ENCODE data around the gene TINCR. TPM values are rescaled to one million over a fixed set of nuclear protein-coding genes. Genes with fewer than 3 reads are reported as not detected.
"Not testable (repeated sequence)": the region's sequence is repeated elsewhere in the genome, so short reads cannot be mapped to it uniquely, and the experiment has no call there.

Gene TINCR
- total RNA-seq, 1 donor from 2014 or later: 0.75 TPM

- no peaks in the 10 kb centered on the region for H3K4me1 Mint-ChIP-seq (ENCODE audit: low read depth)
- no peak overlapping the region for H3K27ac Mint-ChIP-seq
- H3K36me3 Mint-ChIP-seq (ENCODE audit: low read depth): peaks cover 4% of the 10 kb centered on the region
- peaks cover 4% of the 10 kb centered on the region for H3K27me3 Mint-ChIP-seq (ENCODE audit: insufficient read depth)
- DNase-seq (ENCODE audit: low spot score): no peak
- no peak overlapping the region for H3K4me3 Mint-ChIP-seq
- intact Hi-C loops (cut with micrococcal nuclease): no loop called here
- peaks cover 19% of the 10 kb centered on the region for H3K9me3 Mint-ChIP-seq
Measured at GRCh38 chr19:5537870-5538269, 29.9 kb downstream of the TINCR start.

GRCh38 chr19:5536982-5537579, 30.7 kb downstream of the TINCR start:
- H3K4me3 Mint-ChIP-seq; H3K27me3 Mint-ChIP-seq (ENCODE audit: insufficient read depth); H3K36me3 Mint-ChIP-seq (ENCODE audit: low read depth); DNase-seq (ENCODE audit: low spot score); H3K4me1 Mint-ChIP-seq (ENCODE audit: low read depth); H3K27ac Mint-ChIP-seq; intact Hi-C loops (cut with micrococcal nuclease): not testable (repeated sequence)
- peaks cover 19% of the 10 kb centered on the region for H3K9me3 Mint-ChIP-seq

- Mint-ChIP-seq H3K27ac (no peak overlapping the region), H3K36me3 (ENCODE audit: low read depth) (peaks cover 4% of the 10 kb centered on the region), H3K27me3 (ENCODE audit: insufficient read depth) (peaks cover 4% of the 10 kb centered on the region), H3K9me3 (peaks cover 19% of the 10 kb centered on the region), H3K4me1 (ENCODE audit: low read depth) (no peaks in the 10 kb centered on the region), H3K4me3 (no peak overlapping the region)
- intact Hi-C loops (cut with micrococcal nuclease): no loop called here
- DNase-seq (ENCODE audit: low spot score): no peak
Measured at GRCh38 chr19:5536337-5536894, 31.3 kb downstream of the TINCR start.

GRCh38 chr19:5534787-5535586, 32.8 kb downstream of the TINCR start:
- intact Hi-C loops (cut with micrococcal nuclease): no loop called here
- Mint-ChIP-seq H3K27me3 (ENCODE audit: insufficient read depth) (peaks cover 4% of the 10 kb centered on the region), H3K9me3 (peaks cover 19% of the 10 kb centered on the region), H3K36me3 (ENCODE audit: low read depth) (peaks cover 4% of the 10 kb centered on the region), H3K4me3 (no peak overlapping the region), H3K27ac (no peak overlapping the region), H3K4me1 (ENCODE audit: low read depth) (no peaks in the 10 kb centered on the region)
- no peak for DNase-seq (ENCODE audit: low spot score)

- Mint-ChIP-seq H3K27ac (no peak overlapping the region), H3K9me3 (peaks cover 19% of the 10 kb centered on the region), H3K4me1 (ENCODE audit: low read depth) (no peaks in the 10 kb centered on the region), H3K4me3 (no peak overlapping the region), H3K36me3 (ENCODE audit: low read depth) (peaks cover 4% of the 10 kb centered on the region), H3K27me3 (ENCODE audit: insufficient read depth) (peaks cover 4% of the 10 kb centered on the region)
- intact Hi-C loops (cut with micrococcal nuclease): no loop called here
- no peak for DNase-seq (ENCODE audit: low spot score)
Measured at GRCh38 chr19:5533257-5533656, 34.5 kb downstream of the TINCR start.

GRCh38 chr19:5530701-5531100, 37.1 kb downstream of the TINCR start:
- Mint-ChIP-seq H3K27ac (no peak overlapping the region), H3K9me3 (peaks cover 14% of the 10 kb centered on the region), H3K27me3 (ENCODE audit: insufficient read depth) (peaks cover 2% of the 10 kb centered on the region), H3K36me3 (ENCODE audit: low read depth) (peaks cover 2% of the 10 kb centered on the region), H3K4me1 (ENCODE audit: low read depth) (no peaks in the 10 kb centered on the region), H3K4me3 (no peak overlapping the region)
- intact Hi-C loops (cut with micrococcal nuclease): no loop called here
- DNase-seq (ENCODE audit: low spot score): no peak

- intact Hi-C loops (cut with micrococcal nuclease): no loop called here
- no peaks in the 10 kb centered on the region for H3K36me3 Mint-ChIP-seq (ENCODE audit: low read depth)
- peaks cover 1% of the 10 kb centered on the region for H3K27me3 Mint-ChIP-seq (ENCODE audit: insufficient read depth)
- H3K27ac Mint-ChIP-seq: no peak overlapping the region
- peaks cover 6% of the 10 kb centered on the region for H3K9me3 Mint-ChIP-seq
- DNase-seq (ENCODE audit: low spot score): no peak
- H3K4me3 Mint-ChIP-seq: no peak overlapping the region
- H3K4me1 Mint-ChIP-seq (ENCODE audit: low read depth): no peaks in the 10 kb centered on the region
Measured at GRCh38 chr19:5526691-5527090, 41.1 kb downstream of the TINCR start.

GRCh38 chr19:5524081-5524480, 43.7 kb downstream of the TINCR start:
- no peak for DNase-seq (ENCODE audit: low spot score)
- Mint-ChIP-seq H3K4me1 (ENCODE audit: low read depth) (no peaks in the 10 kb centered on the region), H3K9me3 (peaks cover 11% of the 10 kb centered on the region), H3K27me3 (ENCODE audit: insufficient read depth) (peaks cover 1% of the 10 kb centered on the region), H3K27ac (no peak overlapping the region), H3K36me3 (ENCODE audit: low read depth) (no peaks in the 10 kb centered on the region), H3K4me3 (no peak overlapping the region)
- intact Hi-C loops (cut with micrococcal nuclease): no loop called here

GRCh38 chr19:5522106-5522505, 45.6 kb downstream of the TINCR start:
- Mint-ChIP-seq H3K27me3 (ENCODE audit: insufficient read depth) (peaks cover 1% of the 10 kb centered on the region), H3K4me1 (ENCODE audit: low read depth) (no peaks in the 10 kb centered on the region), H3K27ac (no peak overlapping the region), H3K9me3 (peaks cover 23% of the 10 kb centered on the region), H3K36me3 (ENCODE audit: low read depth) (no peaks in the 10 kb centered on the region), H3K4me3 (no peak overlapping the region)
- no peak for DNase-seq (ENCODE audit: low spot score)
- intact Hi-C loops (cut with micrococcal nuclease): no loop called here

GRCh38 chr19:5520501-5520900, 47.3 kb downstream of the TINCR start:
- H3K27me3 Mint-ChIP-seq (ENCODE audit: insufficient read depth): peaks cover 1% of the 10 kb centered on the region
- H3K4me3 Mint-ChIP-seq: no peak overlapping the region
- peaks cover 39% of the 10 kb centered on the region for H3K9me3 Mint-ChIP-seq
- no peak overlapping the region for H3K27ac Mint-ChIP-seq
- no peaks in the 10 kb centered on the region for H3K4me1 Mint-ChIP-seq (ENCODE audit: low read depth)
- intact Hi-C loops (cut with micrococcal nuclease): no loop called here
- H3K36me3 Mint-ChIP-seq (ENCODE audit: low read depth): no peaks in the 10 kb centered on the region
- no peak for DNase-seq (ENCODE audit: low spot score)

- intact Hi-C loops (cut with micrococcal nuclease): no loop called here
- Mint-ChIP-seq H3K4me1 (ENCODE audit: low read depth) (no peaks in the 10 kb centered on the region), H3K4me3 (no peak overlapping the region), H3K27me3 (ENCODE audit: insufficient read depth) (no peaks in the 10 kb centered on the region), H3K36me3 (ENCODE audit: low read depth) (no peaks in the 10 kb centered on the region), H3K27ac (no peak overlapping the region), H3K9me3 (peaks cover 36% of the 10 kb centered on the region)
- DNase-seq (ENCODE audit: low spot score): no peak
Measured at GRCh38 chr19:5519076-5519475, 48.7 kb downstream of the TINCR start.

GRCh38 chr19:5515737-5516136, 52.0 kb downstream of the TINCR start:
- Mint-ChIP-seq H3K9me3 (peaks cover 46% of the 10 kb centered on the region), H3K36me3 (ENCODE audit: low read depth) (no peaks in the 10 kb centered on the region), H3K27me3 (ENCODE audit: insufficient read depth) (no peaks in the 10 kb centered on the region), H3K4me1 (ENCODE audit: low read depth) (no peaks in the 10 kb centered on the region), H3K4me3 (no peak overlapping the region), H3K27ac (no peak overlapping the region)
- DNase-seq (ENCODE audit: low spot score): no peak
- intact Hi-C loops (cut with micrococcal nuclease): no loop called here

- intact Hi-C loops (cut with micrococcal nuclease): no loop called here
- Mint-ChIP-seq H3K36me3 (ENCODE audit: low read depth) (no peaks in the 10 kb centered on the region), H3K9me3 (peaks cover 44% of the 10 kb centered on the region), H3K27ac (no peak overlapping the region), H3K27me3 (ENCODE audit: insufficient read depth) (no peaks in the 10 kb centered on the region), H3K4me1 (ENCODE audit: low read depth) (no peaks in the 10 kb centered on the region), H3K4me3 (no peak overlapping the region)
- DNase-seq (ENCODE audit: low spot score): no peak
Measured at GRCh38 chr19:5514001-5514400, 53.8 kb downstream of the TINCR start.
